ENCODE data around the gene GMEB2.

Gene GMEB2

GRCh38 chr20:63624486-63624885 is 2.4 kb downstream of the GMEB2 start:
- TF ChIP-seq ZFX (IDR thresholded peaks at IDR 0.05; ENCODE audit: borderline replicate concordance) (no peak), CTCF (IDR thresholded peaks at IDR 0.05) (no peak)
- no peak overlapping the region for H3K27ac ChIP-seq

GRCh38 chr20:63622732-63623131 is 4.2 kb downstream of the GMEB2 start:
- TF ChIP-seq ZFX (IDR thresholded peaks at IDR 0.05; ENCODE audit: borderline replicate concordance) (no peak), CTCF (IDR thresholded peaks at IDR 0.05) (no peak)
- H3K27ac ChIP-seq = no peak overlapping the region

GRCh38 chr20:63622096-63622495 is 4.8 kb downstream of the GMEB2 start:
- H3K27ac ChIP-seq = no peak overlapping the region
- no peak for TF ChIP-seq ZFX (IDR thresholded peaks at IDR 0.05; ENCODE audit: borderline replicate concordance)
- TF ChIP-seq CTCF (IDR thresholded peaks at IDR 0.05) = no peak

GRCh38 chr20:63620991-63621390 is 5.9 kb downstream of the GMEB2 start:
- no peak overlapping the region for H3K27ac ChIP-seq
- no peak for TF ChIP-seq CTCF (IDR thresholded peaks at IDR 0.05)
- TF ChIP-seq ZFX (IDR thresholded peaks at IDR 0.05; ENCODE audit: borderline replicate concordance) = no peak

GRCh38 chr20:63619505-63619904 is 7.4 kb downstream of the GMEB2 start:
- no peak overlapping the region for H3K27ac ChIP-seq

GRCh38 chr20:63619086-63619485 is 7.8 kb downstream of the GMEB2 start:
- no peak overlapping the region for H3K27ac ChIP-seq

More at GRCh38 chr20:63619505-63619904, 7.4 kb downstream of the GMEB2 start:
- TF ChIP-seq ZFX (IDR thresholded peaks at IDR 0.05; ENCODE audit: borderline replicate concordance) = no peak
- TF ChIP-seq CTCF (IDR thresholded peaks at IDR 0.05) = no peak

More at GRCh38 chr20:63619086-63619485, 7.8 kb downstream of the GMEB2 start:
- TF ChIP-seq CTCF (IDR thresholded peaks at IDR 0.05) (no peak), ZFX (IDR thresholded peaks at IDR 0.05; ENCODE audit: borderline replicate concordance) (no peak)

All from 22Rv1 (cell line).